Measurements from ENCODE around the gene TMIGD3.

DNA sequence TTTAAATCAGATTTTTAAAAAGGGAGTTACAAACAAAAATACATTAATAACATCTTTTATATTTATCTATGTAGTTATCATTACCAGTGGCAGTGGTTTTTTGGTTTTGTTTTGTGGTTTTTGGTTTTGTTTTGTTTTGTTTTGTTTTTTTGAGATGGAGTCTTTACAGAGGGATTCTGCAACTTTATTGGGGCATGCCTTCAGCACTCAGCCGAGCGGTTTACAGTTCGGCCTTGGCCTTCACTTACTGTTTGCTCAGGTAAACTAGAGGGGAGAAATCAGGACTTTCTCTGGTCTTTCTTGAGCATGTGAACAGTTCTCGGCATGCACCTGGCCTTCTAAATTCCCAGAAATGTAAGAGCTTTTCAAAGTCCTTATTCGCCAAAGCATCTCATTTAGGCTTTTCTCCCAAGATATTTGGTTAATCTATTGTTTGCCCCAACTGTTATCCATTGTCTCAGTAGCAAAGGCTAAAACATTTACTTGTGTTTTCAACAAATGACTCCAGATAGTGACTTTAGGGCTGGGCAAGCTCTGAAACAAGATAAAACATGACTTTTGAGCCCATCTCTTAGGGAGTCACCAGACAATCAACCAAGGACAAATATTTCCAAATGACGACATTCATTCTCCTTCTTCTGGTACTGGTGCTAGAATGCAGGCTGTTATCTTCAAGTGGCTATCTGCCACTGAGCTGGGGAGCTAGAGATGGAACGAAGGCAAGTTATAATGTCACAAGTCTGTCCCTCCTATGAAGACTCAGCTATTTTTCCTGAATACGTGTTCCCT is 48.4 kb upstream of the TMIGD3 start:
- TF ChIP-seq POLR2AphosphoS5 (IDR thresholded peaks at IDR 0.05; ENCODE audit: low read depth, low read length): no peak
- TF ChIP-seq, protein P1, sequence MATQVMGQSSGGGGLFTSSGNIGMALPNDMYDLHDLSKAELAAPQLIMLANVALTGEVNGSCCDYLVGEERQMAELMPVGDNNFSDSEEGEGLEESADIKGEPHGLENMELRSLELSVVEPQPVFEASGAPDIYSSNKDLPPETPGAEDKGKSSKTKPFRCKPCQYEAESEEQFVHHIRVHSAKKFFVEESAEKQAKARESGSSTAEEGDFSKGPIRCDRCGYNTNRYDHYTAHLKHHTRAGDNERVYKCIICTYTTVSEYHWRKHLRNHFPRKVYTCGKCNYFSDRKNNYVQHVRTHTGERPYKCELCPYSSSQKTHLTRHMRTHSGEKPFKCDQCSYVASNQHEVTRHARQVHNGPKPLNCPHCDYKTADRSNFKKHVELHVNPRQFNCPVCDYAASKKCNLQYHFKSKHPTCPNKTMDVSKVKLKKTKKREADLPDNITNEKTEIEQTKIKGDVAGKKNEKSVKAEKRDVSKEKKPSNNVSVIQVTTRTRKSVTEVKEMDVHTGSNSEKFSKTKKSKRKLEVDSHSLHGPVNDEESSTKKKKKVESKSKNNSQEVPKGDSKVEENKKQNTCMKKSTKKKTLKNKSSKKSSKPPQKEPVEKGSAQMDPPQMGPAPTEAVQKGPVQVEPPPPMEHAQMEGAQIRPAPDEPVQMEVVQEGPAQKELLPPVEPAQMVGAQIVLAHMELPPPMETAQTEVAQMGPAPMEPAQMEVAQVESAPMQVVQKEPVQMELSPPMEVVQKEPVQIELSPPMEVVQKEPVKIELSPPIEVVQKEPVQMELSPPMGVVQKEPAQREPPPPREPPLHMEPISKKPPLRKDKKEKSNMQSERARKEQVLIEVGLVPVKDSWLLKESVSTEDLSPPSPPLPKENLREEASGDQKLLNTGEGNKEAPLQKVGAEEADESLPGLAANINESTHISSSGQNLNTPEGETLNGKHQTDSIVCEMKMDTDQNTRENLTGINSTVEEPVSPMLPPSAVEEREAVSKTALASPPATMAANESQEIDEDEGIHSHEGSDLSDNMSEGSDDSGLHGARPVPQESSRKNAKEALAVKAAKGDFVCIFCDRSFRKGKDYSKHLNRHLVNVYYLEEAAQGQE (IDR thresholded peaks at IDR 0.05; ENCODE audit: insufficient read depth in 1 of 2, low read depth in 2 of 2, low read length in 1 of 2): no peak
- TF ChIP-seq, protein P2, sequence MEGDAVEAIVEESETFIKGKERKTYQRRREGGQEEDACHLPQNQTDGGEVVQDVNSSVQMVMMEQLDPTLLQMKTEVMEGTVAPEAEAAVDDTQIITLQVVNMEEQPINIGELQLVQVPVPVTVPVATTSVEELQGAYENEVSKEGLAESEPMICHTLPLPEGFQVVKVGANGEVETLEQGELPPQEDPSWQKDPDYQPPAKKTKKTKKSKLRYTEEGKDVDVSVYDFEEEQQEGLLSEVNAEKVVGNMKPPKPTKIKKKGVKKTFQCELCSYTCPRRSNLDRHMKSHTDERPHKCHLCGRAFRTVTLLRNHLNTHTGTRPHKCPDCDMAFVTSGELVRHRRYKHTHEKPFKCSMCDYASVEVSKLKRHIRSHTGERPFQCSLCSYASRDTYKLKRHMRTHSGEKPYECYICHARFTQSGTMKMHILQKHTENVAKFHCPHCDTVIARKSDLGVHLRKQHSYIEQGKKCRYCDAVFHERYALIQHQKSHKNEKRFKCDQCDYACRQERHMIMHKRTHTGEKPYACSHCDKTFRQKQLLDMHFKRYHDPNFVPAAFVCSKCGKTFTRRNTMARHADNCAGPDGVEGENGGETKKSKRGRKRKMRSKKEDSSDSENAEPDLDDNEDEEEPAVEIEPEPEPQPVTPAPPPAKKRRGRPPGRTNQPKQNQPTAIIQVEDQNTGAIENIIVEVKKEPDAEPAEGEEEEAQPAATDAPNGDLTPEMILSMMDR (IDR thresholded peaks at IDR 0.05): no peak
